Right atrium auricular region (tissue), 2 donors: ENCODE data around the gene OTC. TPM values are rescaled to one million over a fixed set of nuclear protein-coding genes. Genes with fewer than 3 reads are reported as not detected.

Source experiments
- DNase-seq: peaks from one replicate; pipeline ENCODE4 v3.0.0-alpha.2; 2019; ENCODE audit warnings: low spot score
- H3K27ac ChIP-seq, 2 donors: fragments of 200-600 bp; sonication (generic); 1 replicate in 1 of 2; 2 replicates in 1 of 2; pipeline ENCODE4 v1.5.1; 2016 to 2019
- H3K27me3 ChIP-seq, 2 donors: fragments of 200-600 bp; sonication (generic); one replicate each; pipeline versions ENCODE4 v1.5.1 to v1.6.0; 2017 to 2019
- H3K36me3 ChIP-seq: fragments of 200-600 bp; sonication (generic); one replicate; pipeline ENCODE4 v1.5.1; 2016
- H3K4me1 ChIP-seq, 2 donors: fragments of 200-600 bp; sonication (generic); one replicate each; pipeline versions ENCODE4 v1.5.1 to v1.6.0; 2017 to 2019
- H3K4me3 ChIP-seq, 2 donors: fragments of 200-600 bp; sonication (generic); 1 replicate in 1 of 2; 2 replicates in 1 of 2; pipeline ENCODE4 v1.5.1; 2017 to 2019; ENCODE audit warnings: mild to moderate bottlenecking in 1 of 2, moderate library complexity in 1 of 2
- H3K9me3 ChIP-seq, 2 donors: fragments of 200-600 bp; sonication (generic); one replicate each; pipeline ENCODE4 v1.5.1; 2019
- total RNA-seq, 2 donors: library from RNA; depleted of rRNA; stranded (reverse); fragments of >200 nt; gene quantifications; one replicate each; pipeline ENCODE4 v1.1.0, GENCODE V29; 2016
- TF ChIP-seq, protein P1 (sequence below), 2 donors: fragments of 200-600 bp; sonication (generic); IDR thresholded peaks; one replicate each; pipeline ENCODE4 v1.5.1; 2019; ENCODE audit warnings: antibody characterized with exemption in 2 of 2

Gene OTC
- not detected for total RNA-seq

DNA sequence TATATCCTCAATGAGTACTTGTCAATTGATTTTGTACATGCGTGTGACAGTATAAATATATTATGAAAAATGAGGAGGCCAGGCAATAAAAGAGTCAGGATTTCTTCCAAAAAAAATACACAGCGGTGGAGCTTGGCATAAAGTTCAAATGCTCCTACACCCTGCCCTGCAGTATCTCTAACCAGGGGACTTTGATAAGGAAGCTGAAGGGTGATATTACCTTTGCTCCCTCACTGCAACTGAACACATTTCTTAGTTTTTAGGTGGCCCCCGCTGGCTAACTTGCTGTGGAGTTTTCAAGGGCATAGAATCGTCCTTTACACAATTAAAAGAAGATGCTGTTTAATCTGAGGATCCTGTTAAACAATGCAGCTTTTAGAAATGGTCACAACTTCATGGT, at the start of gene OTC:
Gene OTC, plus strand, starts transcription at position 243 of the 400 bp plus-strand sequence. Its CDS starts 93 bp downstream, at position 336.
- TF ChIP-seq, protein P1, sequence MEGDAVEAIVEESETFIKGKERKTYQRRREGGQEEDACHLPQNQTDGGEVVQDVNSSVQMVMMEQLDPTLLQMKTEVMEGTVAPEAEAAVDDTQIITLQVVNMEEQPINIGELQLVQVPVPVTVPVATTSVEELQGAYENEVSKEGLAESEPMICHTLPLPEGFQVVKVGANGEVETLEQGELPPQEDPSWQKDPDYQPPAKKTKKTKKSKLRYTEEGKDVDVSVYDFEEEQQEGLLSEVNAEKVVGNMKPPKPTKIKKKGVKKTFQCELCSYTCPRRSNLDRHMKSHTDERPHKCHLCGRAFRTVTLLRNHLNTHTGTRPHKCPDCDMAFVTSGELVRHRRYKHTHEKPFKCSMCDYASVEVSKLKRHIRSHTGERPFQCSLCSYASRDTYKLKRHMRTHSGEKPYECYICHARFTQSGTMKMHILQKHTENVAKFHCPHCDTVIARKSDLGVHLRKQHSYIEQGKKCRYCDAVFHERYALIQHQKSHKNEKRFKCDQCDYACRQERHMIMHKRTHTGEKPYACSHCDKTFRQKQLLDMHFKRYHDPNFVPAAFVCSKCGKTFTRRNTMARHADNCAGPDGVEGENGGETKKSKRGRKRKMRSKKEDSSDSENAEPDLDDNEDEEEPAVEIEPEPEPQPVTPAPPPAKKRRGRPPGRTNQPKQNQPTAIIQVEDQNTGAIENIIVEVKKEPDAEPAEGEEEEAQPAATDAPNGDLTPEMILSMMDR (IDR thresholded peaks at IDR 0.05) = no peak
- DNase-seq = no peak
- no peaks in the 10 kb centered on the region for H3K36me3 ChIP-seq
- H3K27me3 ChIP-seq = no peaks in the 10 kb centered on the region
- H3K4me3 ChIP-seq = no peak within 1 kb of the TSS
- no peaks in the 10 kb centered on the region for H3K9me3 ChIP-seq
- H3K4me1 ChIP-seq = no peaks in the 10 kb centered on the region
- H3K27ac ChIP-seq = no peak within 1 kb of the TSS

DNA sequence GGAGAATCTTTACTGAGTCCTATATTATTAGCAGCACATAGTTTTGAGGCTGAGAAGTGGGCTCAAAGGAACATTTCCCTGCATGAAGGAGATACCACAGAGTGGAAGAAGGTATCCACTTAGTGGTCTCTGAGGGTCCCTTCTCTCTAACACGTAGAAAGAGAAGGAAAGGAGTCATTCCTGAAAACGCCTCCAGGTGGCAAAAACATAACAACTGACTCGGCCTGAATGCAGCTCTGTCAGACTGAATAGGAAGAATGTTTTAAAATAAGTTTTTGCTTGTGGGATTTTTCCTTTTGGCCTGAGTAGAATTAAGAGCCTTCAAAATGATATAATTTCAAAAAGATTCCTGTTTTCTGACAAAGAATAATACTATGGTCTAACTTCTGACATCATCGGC, 48.4 kb upstream of the OTC start:
- TF ChIP-seq, protein P1 (IDR thresholded peaks at IDR 0.05) = peak in 1 of 2 donors; percentile 43

DNA sequence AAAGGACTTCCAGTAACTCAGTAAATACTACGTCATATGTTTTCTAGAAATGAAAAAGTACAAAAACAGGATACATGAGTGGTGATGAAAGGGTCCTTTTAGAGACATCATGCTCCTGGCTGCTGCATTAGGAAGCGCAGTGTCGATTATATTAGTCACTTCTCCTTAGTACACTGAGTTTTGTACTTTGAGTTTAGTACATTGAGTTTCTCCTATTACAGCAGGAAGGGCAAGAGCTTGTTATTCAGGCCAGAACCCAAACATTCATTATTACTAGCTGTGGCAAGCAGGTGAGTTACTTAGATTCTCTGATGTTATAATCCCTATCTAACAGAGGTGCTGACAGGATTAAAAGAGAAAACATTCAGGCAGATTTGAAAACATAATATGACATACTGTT, 46.4 kb upstream of the OTC start:
- H3K36me3 ChIP-seq = no peaks in the 10 kb centered on the region
- DNase-seq = no peak
- no peak overlapping the region for H3K4me3 ChIP-seq
- H3K9me3 ChIP-seq = no peaks in the 10 kb centered on the region
- H3K27me3 ChIP-seq = no peaks in the 10 kb centered on the region
- no peaks in the 10 kb centered on the region for H3K4me1 ChIP-seq
- TF ChIP-seq, protein P1 (IDR thresholded peaks at IDR 0.05) = no peak
- peak overlapping the region in 1 of 2 donors; percentile 57 for H3K27ac ChIP-seq

More for the DNA sequence above, 48.4 kb upstream of the OTC start:
- Histone ChIP-seq H3K36me3 (no peaks in the 10 kb centered on the region), H3K27me3 (no peaks in the 10 kb centered on the region), H3K9me3 (no peaks in the 10 kb centered on the region), H3K27ac (no peak overlapping the region), H3K4me3 (no peak overlapping the region), H3K4me1 (no peaks in the 10 kb centered on the region)
- no peak for DNase-seq

DNA sequence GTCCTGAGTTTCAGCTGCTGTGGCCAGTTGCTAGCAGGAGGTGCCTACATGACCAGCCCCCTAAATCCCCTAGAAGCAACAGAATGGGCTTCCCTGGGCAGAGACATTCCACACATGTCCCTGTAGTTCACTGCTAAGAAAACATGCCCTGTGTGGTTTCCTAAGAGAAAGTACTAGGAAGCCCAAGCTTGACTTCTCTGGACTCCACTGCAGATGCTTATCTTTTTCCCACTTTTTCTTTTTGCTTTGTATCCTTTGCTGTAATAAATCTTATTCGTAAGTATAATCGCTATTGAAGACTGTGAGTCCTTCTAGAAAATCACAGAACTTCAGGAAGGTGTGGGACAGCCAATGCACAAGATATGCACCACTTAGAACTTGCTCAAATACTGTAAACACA, 40.7 kb upstream of the OTC start:
- Histone ChIP-seq H3K9me3 (no peaks in the 10 kb centered on the region), H3K27ac (no peak overlapping the region), H3K27me3 (no peaks in the 10 kb centered on the region), H3K36me3 (no peaks in the 10 kb centered on the region), H3K4me3 (no peak overlapping the region), H3K4me1 (no peaks in the 10 kb centered on the region)
- TF ChIP-seq, protein P1 (IDR thresholded peaks at IDR 0.05) = no peak
- DNase-seq = no peak

DNA sequence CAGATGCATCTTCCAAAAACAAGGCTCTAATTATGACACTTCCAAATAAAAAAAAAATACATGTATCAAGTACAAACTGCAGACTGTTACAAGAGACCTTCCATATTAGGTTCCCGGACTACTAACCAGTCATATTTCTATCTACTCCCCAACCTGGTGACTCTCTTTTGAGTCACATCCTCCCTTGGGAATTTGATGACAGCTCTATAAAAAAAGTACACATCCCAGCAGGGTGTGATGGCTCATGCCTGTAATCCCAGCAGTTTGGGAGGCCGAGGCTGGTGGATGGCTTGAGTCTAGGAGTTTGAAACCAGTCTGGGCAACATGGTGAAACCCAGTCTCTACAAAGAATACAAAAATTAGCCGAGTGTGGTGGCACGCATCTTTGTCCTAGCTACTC, 40.0 kb upstream of the OTC start:
- no peaks in the 10 kb centered on the region for H3K4me1 ChIP-seq
- no peak overlapping the region for H3K4me3 ChIP-seq
- H3K27ac ChIP-seq = no peak overlapping the region
- TF ChIP-seq, protein P1 (IDR thresholded peaks at IDR 0.05) = no peak
- no peak for DNase-seq
- H3K9me3 ChIP-seq = no peaks in the 10 kb centered on the region
- H3K27me3 ChIP-seq = no peaks in the 10 kb centered on the region
- no peaks in the 10 kb centered on the region for H3K36me3 ChIP-seq

DNA sequence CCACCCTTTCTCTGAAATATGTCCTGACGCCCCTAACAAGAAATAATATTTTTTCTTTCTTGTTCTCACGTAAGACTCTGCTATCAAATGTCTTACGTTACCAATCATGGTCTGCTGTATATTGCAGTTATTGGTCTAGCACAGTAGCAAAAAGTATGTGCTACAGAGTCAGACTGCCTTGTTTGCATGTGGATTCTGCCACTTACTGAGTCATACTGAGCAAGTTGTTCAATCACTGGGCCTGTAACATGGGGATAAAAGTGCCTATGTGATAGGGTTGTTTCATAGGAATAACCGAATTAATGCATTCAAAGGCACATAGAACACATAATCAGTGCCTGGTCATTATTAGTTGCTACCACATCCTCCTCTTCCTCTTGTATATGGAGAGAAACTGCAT, 39.2 kb upstream of the OTC start:
- Histone ChIP-seq H3K27ac (no peak overlapping the region), H3K9me3 (no peaks in the 10 kb centered on the region), H3K4me1 (no peaks in the 10 kb centered on the region), H3K4me3 (no peak overlapping the region), H3K36me3 (no peaks in the 10 kb centered on the region), H3K27me3 (no peaks in the 10 kb centered on the region)
- TF ChIP-seq, protein P1 (IDR thresholded peaks at IDR 0.05) = no peak
- DNase-seq = no peak
